HepG2 (cell line): Measurements from ENCODE around the gene IL2RG. TPM values are rescaled to one million over a fixed set of nuclear protein-coding genes. Genes with fewer than 3 reads are reported as not detected.

Source experiments
- ATAC-seq: fragments of 200-7000 bp; cut with Tn5 transposase; 3 replicates; pipeline ENCODE4 v1.9.1; 2020; ENCODE audit warnings: mild to moderate bottlenecking, moderate library complexity
- BruUV-seq: library from RNA; stranded (reverse); fragments of 400-500 nt; replicated peaks from 2 replicates; lab custom pipeline; 2021; lab: Mats Ljungman, UMichigan
- CTCF ChIA-PET: fragments of 300-600 bp; formaldehyde crosslinking; extraction: SDS; loops from one replicate; lab custom pipeline; 2021; ENCODE audit warnings: low total read pairs, inconsistent platforms, low intra/inter-chr PET ratio; lab: Yijun Ruan, JAX
- POLR2A ChIA-PET: fragments of 350-600 bp; sonication (Branson Sonifier 250); formaldehyde crosslinking; loops from one replicate; lab custom pipeline; 2020; ENCODE audit warnings: antibody characterized with exemption, inconsistent platforms; lab: Yijun Ruan, JAX
- DNase-seq: peaks from one replicate; pipeline ENCODE4 v3.0.0-alpha.2; 2015; ENCODE audit warnings: low spot score
- FAIRE-seq: peaks from 3 replicates; lab custom pipeline; 2011; peaks lifted over from hg19 to GRCh38; lab: Jason Lieb, UNC
- H2AFZ ChIP-seq: one replicate; pipeline ENCODE4 v1.6.1; 2011; ENCODE audit warnings: low read length, inconsistent platforms
- H3K27ac ChIP-seq: fragments of 300-600 bp; 3 replicates; pipeline ENCODE4 v1.8.0; 2011; ENCODE audit warnings: mixed run types, mild to moderate bottlenecking, mixed read lengths, low read length, inconsistent platforms; ENCODE audit not compliant: insufficient read depth; ENCODE audit errors: extremely low read length
- H3K27me3 ChIP-seq, 2 experiments: fragments of 200-600 bp in 1 of 2; 2 replicates in 1 of 2; 3 replicates in 1 of 2; pipeline versions ENCODE4 v1.6.0 to v1.8.0; 2011; ENCODE audit warnings: low read length in 2 of 2, mild to moderate bottlenecking in 2 of 2, moderate library complexity in 2 of 2, inconsistent platforms in 1 of 2; ENCODE audit not compliant: insufficient read depth in 2 of 2, control insufficient read depth in 1 of 2
- H3K36me3 ChIP-seq, 2 experiments: fragments of 200-600 bp in 1 of 2; replicated peaks in 1 of 2; 2 replicates in 1 of 2; 3 replicates in 1 of 2; pipeline versions ENCODE4 v1.5.1 to v1.8.0; 2011; ENCODE audit warnings: low read length in 2 of 2, inconsistent platforms in 1 of 2; ENCODE audit not compliant: insufficient read depth in 2 of 2, control insufficient read depth in 1 of 2
- H3K4me1 ChIP-seq: 2 replicates; pipeline ENCODE4 v1.5.1; 2012; ENCODE audit warnings: low read length, inconsistent platforms; ENCODE audit not compliant: insufficient read depth
- H3K4me2 ChIP-seq: 2 replicates; pipeline ENCODE4 v1.6.0; 2011; ENCODE audit warnings: low read depth, low read length, inconsistent platforms
- H3K4me3 ChIP-seq, 3 experiments: fragments of 200-600 bp in 1 of 3; sonication (generic), shearing (Covaris generic) in 1 of 3; replicated peaks in 1 of 3; 2 replicates each; pipeline ENCODE4 v1.5.1; 2011 to 2016; ENCODE audit warnings: low read length in 3 of 3, inconsistent platforms in 2 of 3, low read depth in 2 of 3, mild to moderate bottlenecking in 2 of 3, control low read depth in 1 of 3, mixed read lengths in 1 of 3; ENCODE audit not compliant: insufficient read depth in 1 of 3
- H3K79me2 ChIP-seq: one replicate; pipeline ENCODE4 v1.6.1; 2011; ENCODE audit warnings: low read length, inconsistent platforms; ENCODE audit not compliant: insufficient read depth
- H3K9ac ChIP-seq: 2 replicates; pipeline ENCODE4 v1.6.0; 2011; ENCODE audit warnings: mild to moderate bottlenecking, low read depth, low read length, inconsistent platforms; ENCODE audit not compliant: insufficient read depth
- H3K9me3 ChIP-seq: 2 replicates; pipeline ENCODE4 v1.5.1; 2012; ENCODE audit warnings: mild to moderate bottlenecking, low read length
- H4K20me1 ChIP-seq: 2 replicates; pipeline ENCODE4 v1.6.0; 2011; ENCODE audit warnings: inconsistent platforms, mild to moderate bottlenecking, low read length, moderate library complexity; ENCODE audit not compliant: insufficient read depth
- ESRRA ChIP-seq: sonication (generic); formaldehyde crosslinking; IDR thresholded peaks from 2 replicates; pipeline ENCODE4 v1.5.1; 2020; ENCODE audit warnings: mild to moderate bottlenecking, low read depth, missing genetic modification reagents
- FOXJ3 ChIP-seq: sonication (generic); formaldehyde crosslinking; IDR thresholded peaks from 2 replicates; pipeline ENCODE4 v1.4.0; 2020; ENCODE audit warnings: missing genetic modification reagents, mild to moderate bottlenecking, borderline replicate concordance
- KDM5B ChIP-seq: sonication (generic); formaldehyde crosslinking; IDR thresholded peaks from 2 replicates; pipeline ENCODE4 v1.4.0; 2020; ENCODE audit warnings: missing genetic modification reagents, mild to moderate bottlenecking, borderline replicate concordance
- NFE2 ChIP-seq: sonication (generic); formaldehyde crosslinking; IDR thresholded peaks from 2 replicates; pipeline ENCODE4 v1.4.0; 2020; ENCODE audit warnings: missing genetic modification reagents
- ZNF510 ChIP-seq: sonication (generic); formaldehyde crosslinking; IDR thresholded peaks from 2 replicates; pipeline ENCODE4 v1.4.0; 2020; ENCODE audit warnings: low read depth, mild to moderate bottlenecking, missing genetic modification reagents
- WGBS: methylation state at CpG from one replicate; pipeline ENCODE4 v1.1.6; 2017; ENCODE audit warnings: low lambda C conversion rate; 5-methylcytosine and 5-hydroxymethylcytosine counted together
- in situ Hi-C: cut with HindIII; loops from 2 replicates; pipeline ENCODE4 v1.10.0; 2017; ENCODE audit warnings: low pct_unique_long_range_greater_than_20kb; ENCODE audit not compliant: extremely low pct_ligation_motif_present
- intact Hi-C: fragments of 100-400 bp; cut with micrococcal nuclease; formaldehyde crosslinking; loops from one replicate; pipeline ENCODE4 v1.10.0; 2022; ENCODE audit not compliant: unreplicated experiment
- polyA plus RNA-seq, 8 experiments: library from polyadenylated mRNA; depleted of rRNA in 3 of 8; stranded (reverse) in 7 of 8; unstranded in 1 of 8; fragments of >200 nt; fragmentation: Illumina TruSeq in 4 of 8; extraction: Trizol in 4 of 8; gene quantifications; 2 replicates each; pipeline versions ENCODE4 v1.2.1 to v1.2.3, GENCODE V29; 2011 to 2016; ENCODE audit warnings: low read depth in 4 of 8, missing spikeins in 1 of 8, mixed read lengths in 1 of 8; ENCODE audit not compliant: insufficient read depth in 1 of 8
- total RNA-seq, 5 experiments: library from RNA; depleted of rRNA; stranded (reverse); fragments of >200 nt; fragmentation: Illumina TruSeq; extraction: Trizol; gene quantifications; 2 replicates each; pipeline ENCODE4 v1.2.3, GENCODE V29; 2016; ENCODE audit warnings: low read depth in 1 of 5
- TF ChIP-seq, protein P1 (sequence below): sonication (generic); formaldehyde crosslinking; IDR thresholded peaks from 2 replicates; pipeline ENCODE4 v1.9.0; 2021; ENCODE audit warnings: missing genetic modification reagents, mild to moderate bottlenecking, borderline replicate concordance

IL2RG gene
- total and polyA plus RNA-seq, 2 of the 13 experiments (the other 11 are each of a cell fraction or from before 2014, with no cell fraction given): 0.98 TPM; not detected in 1

- TF ChIP-seq, protein P1, sequence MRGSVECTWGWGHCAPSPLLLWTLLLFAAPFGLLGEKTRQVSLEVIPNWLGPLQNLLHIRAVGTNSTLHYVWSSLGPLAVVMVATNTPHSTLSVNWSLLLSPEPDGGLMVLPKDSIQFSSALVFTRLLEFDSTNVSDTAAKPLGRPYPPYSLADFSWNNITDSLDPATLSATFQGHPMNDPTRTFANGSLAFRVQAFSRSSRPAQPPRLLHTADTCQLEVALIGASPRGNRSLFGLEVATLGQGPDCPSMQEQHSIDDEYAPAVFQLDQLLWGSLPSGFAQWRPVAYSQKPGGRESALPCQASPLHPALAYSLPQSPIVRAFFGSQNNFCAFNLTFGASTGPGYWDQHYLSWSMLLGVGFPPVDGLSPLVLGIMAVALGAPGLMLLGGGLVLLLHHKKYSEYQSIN: no peak
- no peak for TF ChIP-seq ZNF510 (CRISPR knock-in tag)
- TF ChIP-seq FOXJ3 (CRISPR knock-in tag): no peak
- no peak for TF ChIP-seq ESRRA (CRISPR knock-in tag)
- TF ChIP-seq NFE2: no peak
These were observed 29.1 kb upstream of the IL2RG start (continued) for GRCh38 chrX:71140440-71140839.

- Histone ChIP-seq H2AFZ (no peak overlapping the region), H4K20me1 (no peaks in the 10 kb centered on the region), H3K27me3 (no peaks in the 10 kb centered on the region)
- no peak for TF ChIP-seq KDM5B (CRISPR knock-in tag)
- TF ChIP-seq, all 625 proteins: peak for 0
- ATAC-seq (no peak), DNase-seq (no peak), FAIRE-seq (no peak)
- H3K4me1 ChIP-seq: peaks cover 7% of the 10 kb centered on the region; the same call in 1 of the 2 replicates
- no TSS peak for BruUV-seq
- ChIA-PET POLR2A (no interaction called here), CTCF (no interaction called here)
- WGBS: 100% methylated on average over 2 of the region's 4 CpGs
- intact Hi-C loops (no loop called here), in situ Hi-C loops (no loop called here)
- no peak overlapping the region for H3K4me2 ChIP-seq
- H3K4me3 ChIP-seq: no peak overlapping the region
- H3K9ac ChIP-seq: no peak overlapping the region
- H3K79me2 ChIP-seq: no peaks in the 10 kb centered on the region
- no peaks in the 10 kb centered on the region for H3K9me3 ChIP-seq
- H3K27ac ChIP-seq: no peak overlapping the region
- H3K36me3 ChIP-seq: peaks cover 11 to 38% of the 10 kb centered on the region in 2 experiments; a peak in 4 of 5 replicates
These were observed 20.1 kb upstream of the IL2RG start for GRCh38 chrX:71131510-71131909.
